Kidney epithelial cell (primary cell): ENCODE data around the gene TRAF2. TPM values are rescaled to one million over a fixed set of nuclear protein-coding genes. Genes with fewer than 3 reads are reported as not detected.

Source experiments
- DNase-seq: peaks from one replicate; pipeline ENCODE4 v3.0.0-alpha.2; 2010; ENCODE audit warnings: low read depth
- H3K27me3 ChIP-seq: 2 replicates; pipeline ENCODE4 v1.6.0; 2011; ENCODE audit warnings: low read length; ENCODE audit not compliant: control insufficient read depth, insufficient read depth
- H3K36me3 ChIP-seq: 2 replicates; pipeline ENCODE4 v1.5.1; 2011; ENCODE audit warnings: low read length; ENCODE audit not compliant: control insufficient read depth, insufficient read depth
- H3K4me3 ChIP-seq: 2 replicates; pipeline ENCODE4 v1.5.1; 2011; ENCODE audit warnings: low read depth, mild to moderate bottlenecking, control low read depth, low read length
- CTCF ChIP-seq: IDR thresholded peaks from 2 replicates; pipeline ENCODE4 v1.5.1; 2011; ENCODE audit warnings: mild to moderate bottlenecking, moderate library complexity, low read length, control low read depth, inconsistent platforms; ENCODE audit not compliant: insufficient read depth, poor library complexity, severe bottlenecking
- total RNA-seq: library from RNA; depleted of rRNA; stranded (reverse); fragments of >200 nt; gene quantifications from 2 replicates; pipeline ENCODE4 v1.2.3, GENCODE V29; 2015

Gene TRAF2
- total RNA-seq, 1 donor from 2014 or later: 17.5 TPM

DNA sequence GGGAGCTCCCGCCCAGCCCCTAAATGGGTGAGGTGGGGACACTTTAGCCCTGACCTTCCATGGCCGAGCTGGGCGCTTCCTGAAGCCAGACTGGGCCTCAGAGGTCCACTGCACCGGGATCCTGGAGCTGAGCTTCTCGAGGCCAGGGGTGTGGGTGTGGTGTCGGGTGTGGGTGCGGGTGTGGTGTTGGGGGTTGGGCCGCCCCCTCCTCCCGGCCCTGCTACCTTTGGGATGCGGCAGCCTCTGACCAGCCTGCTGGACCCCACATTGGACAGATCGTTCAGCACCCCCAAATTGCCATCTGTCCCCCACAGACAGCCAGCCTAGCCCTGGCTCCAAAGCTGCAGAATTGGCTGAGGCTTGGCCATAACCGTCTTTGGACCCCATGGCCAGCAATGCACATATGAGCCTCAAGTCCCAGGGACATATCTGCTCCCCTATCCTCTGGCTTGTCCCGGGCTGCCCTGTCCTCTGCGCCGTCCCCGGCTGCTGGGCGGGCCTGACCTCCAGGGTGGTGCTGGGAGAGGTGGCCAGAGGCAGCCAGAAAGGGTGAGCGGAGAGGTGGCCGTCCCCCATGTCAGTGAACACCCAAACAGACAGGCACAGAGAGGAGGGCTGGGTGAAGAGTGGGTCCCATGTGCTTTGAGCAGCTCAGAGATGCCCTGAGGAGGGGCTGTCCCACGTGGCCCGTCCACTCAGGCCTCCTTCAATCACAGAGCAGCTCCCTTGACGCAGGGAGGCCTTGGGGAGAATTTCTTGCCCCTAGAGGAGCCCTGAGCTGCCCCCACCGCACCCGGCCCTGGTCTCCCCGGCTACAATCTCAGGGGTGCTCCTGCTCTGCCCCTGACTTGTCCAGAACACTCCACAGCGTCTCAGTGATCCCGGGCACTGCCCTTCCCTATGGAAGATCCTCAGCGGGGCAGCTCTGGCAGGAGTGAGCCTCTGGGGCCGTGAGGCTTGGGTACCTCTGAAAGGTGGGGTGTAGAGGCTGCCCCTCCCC lies 87.6 kb downstream of the TRAF2 start:
- no peak for DNase-seq
- no peak overlapping the region for H3K4me3 ChIP-seq
- TF ChIP-seq CTCF: no peak

DNA sequence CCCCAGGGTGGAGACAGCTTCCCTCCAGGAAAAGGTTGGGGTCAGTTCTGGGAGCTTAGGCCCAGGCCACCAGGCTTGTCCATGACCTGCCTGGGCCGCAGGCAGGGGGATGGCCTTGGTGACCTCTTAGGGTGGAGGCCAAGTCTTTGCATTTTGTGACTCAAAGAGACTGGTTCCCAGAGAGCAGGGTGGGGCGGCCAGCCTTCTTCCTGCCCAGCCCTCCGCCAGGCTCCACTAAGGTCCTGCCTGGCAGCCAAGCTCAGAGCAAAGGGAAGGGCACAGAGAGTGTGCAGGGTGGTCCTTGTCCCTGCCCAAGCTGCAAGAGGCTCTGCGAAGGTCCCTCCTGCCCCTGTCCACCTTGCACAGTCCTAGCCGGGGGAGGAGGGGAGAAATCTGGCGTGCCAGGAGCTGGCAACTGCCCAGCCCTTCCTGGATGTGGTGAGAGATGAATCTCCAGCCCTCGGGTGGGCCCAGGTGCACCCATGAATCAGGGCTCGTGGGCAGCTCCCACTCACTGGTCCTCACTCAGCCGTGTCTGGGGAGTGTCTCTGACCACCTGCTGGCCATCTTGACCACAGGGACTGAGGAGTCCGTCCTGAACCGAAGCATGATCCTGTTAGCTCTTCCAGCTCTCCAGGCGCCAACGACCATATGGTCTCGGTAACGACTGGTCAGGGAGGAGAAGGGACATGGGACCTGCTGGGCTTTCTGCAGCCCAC lies 88.7 kb downstream of the TRAF2 start:
- Histone ChIP-seq H3K36me3 (no peaks in the 10 kb centered on the region), H3K4me3 (no peak overlapping the region), H3K27me3 (peaks cover 2% of the 10 kb centered on the region)
- no peak for TF ChIP-seq CTCF
- no peak for DNase-seq

More for the DNA sequence above, 87.6 kb downstream of the TRAF2 start:
- Histone ChIP-seq H3K27me3 (peaks cover 2% of the 10 kb centered on the region), H3K36me3 (no peaks in the 10 kb centered on the region)

DNA sequence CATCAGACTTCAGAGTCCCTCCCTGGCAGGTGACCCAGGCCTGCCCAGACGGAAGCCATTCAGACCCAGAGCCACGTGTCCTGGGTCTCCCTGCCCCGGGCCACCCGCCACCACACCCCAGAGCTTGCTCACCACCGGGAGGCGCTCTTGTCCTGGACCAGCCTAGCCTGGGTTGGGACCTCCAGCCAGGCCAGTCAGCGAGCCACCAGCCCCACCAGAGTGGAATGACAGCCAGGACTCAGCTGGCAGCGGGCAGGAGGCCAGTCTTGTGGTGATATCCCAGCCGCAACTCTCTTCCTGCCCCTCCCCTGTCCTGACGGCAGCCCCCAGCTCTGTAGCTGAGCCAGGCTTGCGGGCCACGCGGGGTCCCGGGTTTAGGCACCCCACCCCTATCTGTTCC lies 89.3 kb downstream of the TRAF2 start:
- Histone ChIP-seq H3K4me3 (no peak overlapping the region), H3K27me3 (no peaks in the 10 kb centered on the region), H3K36me3 (no peaks in the 10 kb centered on the region)
- DNase-seq: no peak
- TF ChIP-seq CTCF: peak; percentile 16

Other genes with a start within 250 kb of the TRAF2 start
- 56.2 and 58.7 TPM in 2 replicates for gene EGFL7, start 223.6 kb upstream of the TRAF2 start, total RNA-seq
- 72.9 and 81.2 TPM in 2 replicates for gene AGPAT2, start 199.1 kb upstream of the TRAF2 start, total RNA-seq
- 17.1 and 27.0 TPM in 2 replicates for gene DIPK1B, start 173.9 kb upstream of the TRAF2 start, total RNA-seq
- 0.21 TPM in 1 of 2 replicates, not detected in the other for gene LCN10, start 143.6 kb upstream of the TRAF2 start, total RNA-seq
- gene LCN6, start 138.0 kb upstream of the TRAF2 start, total RNA-seq: not detected in 2 replicates
- not detected in 2 replicates for gene LCN8, start 128.3 kb upstream of the TRAF2 start, total RNA-seq
- not detected in 2 replicates for gene LCN15, start 122.0 kb upstream of the TRAF2 start, total RNA-seq
- gene TMEM141, start 95.2 kb upstream of the TRAF2 start, total RNA-seq: 69.8 and 79.8 TPM in 2 replicates
- gene CCDC183, start 90.2 kb upstream of the TRAF2 start, total RNA-seq: 0.84 and 0.89 TPM in 2 replicates
- 99.3 and 118 TPM in 2 replicates for gene RABL6, start 78.6 kb upstream of the TRAF2 start, total RNA-seq
- 0.75 and 0.96 TPM in 2 replicates for gene AJM1, start 44.0 kb upstream of the TRAF2 start, total RNA-seq
- 124 and 129 TPM in 2 replicates for gene PHPT1, start 37.1 kb upstream of the TRAF2 start, total RNA-seq
- 3.7 and 6.4 TPM in 2 replicates for gene MAMDC4, start 34.2 kb upstream of the TRAF2 start, total RNA-seq
- 792 and 948 TPM in 2 replicates for gene EDF1, start 20.2 kb upstream of the TRAF2 start, total RNA-seq
- gene FBXW5, start 58.2 kb downstream of the TRAF2 start, total RNA-seq: 174 and 222 TPM in 2 replicates
- not detected in 2 replicates for gene C8G, start 58.7 kb downstream of the TRAF2 start, total RNA-seq
- 1.2 TPM in 1 of 2 replicates, not detected in the other for gene LCN12, start 65.8 kb downstream of the TRAF2 start, total RNA-seq
- 2.0 and 3.8 TPM in 2 replicates for gene PTGDS, start 91.0 kb downstream of the TRAF2 start, total RNA-seq
- not detected in 2 replicates for gene LCNL1, start 96.5 kb downstream of the TRAF2 start, total RNA-seq
- gene PAXX, start 105.9 kb downstream of the TRAF2 start, total RNA-seq: 42.2 and 46.8 TPM in 2 replicates
- 0.75 TPM in 1 of 2 replicates, not detected in the other for gene CLIC3, start 110.1 kb downstream of the TRAF2 start, total RNA-seq
- 5.3 and 15.4 TPM in 2 replicates for gene ABCA2, start 141.7 kb downstream of the TRAF2 start, total RNA-seq
- gene FUT7, start 145.6 kb downstream of the TRAF2 start, total RNA-seq: not detected in 2 replicates
- 58.3 and 76.1 TPM in 2 replicates for gene NPDC1, start 159.7 kb downstream of the TRAF2 start, total RNA-seq
- gene ENTPD2, start 167.5 kb downstream of the TRAF2 start, total RNA-seq: 0.21 TPM in 1 of 2 replicates, not detected in the other
- 5.3 and 5.8 TPM in 2 replicates for gene SAPCD2, start 184.0 kb downstream of the TRAF2 start, total RNA-seq
- 9.7 and 11.7 TPM in 2 replicates for gene UAP1L1, start 191.0 kb downstream of the TRAF2 start, total RNA-seq
- 76.8 and 80.3 TPM in 2 replicates for gene MAN1B1, start 200.5 kb downstream of the TRAF2 start, total RNA-seq
- 116 and 137 TPM in 2 replicates for gene DPP7, start 228.2 kb downstream of the TRAF2 start, total RNA-seq